Measurements from ENCODE around the gene CBFA2T3.

DNA sequence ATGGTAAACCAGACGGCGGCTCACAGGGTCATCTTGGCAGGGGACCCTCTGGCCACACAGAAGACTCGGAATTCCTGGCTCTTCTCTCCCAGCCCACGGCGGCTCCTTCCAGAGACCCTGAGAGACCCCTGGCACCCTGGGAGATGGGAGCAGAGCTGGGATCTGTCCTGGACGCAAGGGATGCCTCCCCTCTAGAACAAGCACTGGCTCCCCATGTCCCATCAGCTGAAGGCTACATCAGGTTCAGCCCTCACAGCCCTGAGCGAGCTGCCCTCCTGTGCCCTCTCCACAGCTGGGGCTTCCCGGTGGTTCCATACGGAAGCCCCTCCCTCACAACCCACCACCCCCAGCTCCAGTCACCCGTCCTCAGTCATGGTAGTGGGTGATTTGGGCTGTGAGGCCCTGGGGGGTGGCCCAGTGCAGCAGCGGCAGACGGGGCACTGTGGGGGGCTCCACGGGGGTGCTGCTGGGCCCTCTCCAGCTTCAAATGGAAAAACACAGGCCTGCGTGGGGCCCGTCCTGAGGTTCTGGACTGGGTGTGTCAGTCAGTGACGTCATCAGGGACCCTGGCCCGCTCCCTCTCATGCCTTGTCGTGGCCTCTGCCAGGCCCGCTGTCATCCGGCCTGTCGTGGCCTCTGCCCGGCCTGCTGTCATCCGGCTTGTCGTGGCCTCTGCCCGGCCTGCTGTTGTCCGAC, 13.0 kb upstream of the CBFA2T3 start:
- TF ChIP-seq POLR2AphosphoS5 (IDR thresholded peaks at IDR 0.05; ENCODE audit: low read depth, low read length): no peak
- TF ChIP-seq, protein P1, sequence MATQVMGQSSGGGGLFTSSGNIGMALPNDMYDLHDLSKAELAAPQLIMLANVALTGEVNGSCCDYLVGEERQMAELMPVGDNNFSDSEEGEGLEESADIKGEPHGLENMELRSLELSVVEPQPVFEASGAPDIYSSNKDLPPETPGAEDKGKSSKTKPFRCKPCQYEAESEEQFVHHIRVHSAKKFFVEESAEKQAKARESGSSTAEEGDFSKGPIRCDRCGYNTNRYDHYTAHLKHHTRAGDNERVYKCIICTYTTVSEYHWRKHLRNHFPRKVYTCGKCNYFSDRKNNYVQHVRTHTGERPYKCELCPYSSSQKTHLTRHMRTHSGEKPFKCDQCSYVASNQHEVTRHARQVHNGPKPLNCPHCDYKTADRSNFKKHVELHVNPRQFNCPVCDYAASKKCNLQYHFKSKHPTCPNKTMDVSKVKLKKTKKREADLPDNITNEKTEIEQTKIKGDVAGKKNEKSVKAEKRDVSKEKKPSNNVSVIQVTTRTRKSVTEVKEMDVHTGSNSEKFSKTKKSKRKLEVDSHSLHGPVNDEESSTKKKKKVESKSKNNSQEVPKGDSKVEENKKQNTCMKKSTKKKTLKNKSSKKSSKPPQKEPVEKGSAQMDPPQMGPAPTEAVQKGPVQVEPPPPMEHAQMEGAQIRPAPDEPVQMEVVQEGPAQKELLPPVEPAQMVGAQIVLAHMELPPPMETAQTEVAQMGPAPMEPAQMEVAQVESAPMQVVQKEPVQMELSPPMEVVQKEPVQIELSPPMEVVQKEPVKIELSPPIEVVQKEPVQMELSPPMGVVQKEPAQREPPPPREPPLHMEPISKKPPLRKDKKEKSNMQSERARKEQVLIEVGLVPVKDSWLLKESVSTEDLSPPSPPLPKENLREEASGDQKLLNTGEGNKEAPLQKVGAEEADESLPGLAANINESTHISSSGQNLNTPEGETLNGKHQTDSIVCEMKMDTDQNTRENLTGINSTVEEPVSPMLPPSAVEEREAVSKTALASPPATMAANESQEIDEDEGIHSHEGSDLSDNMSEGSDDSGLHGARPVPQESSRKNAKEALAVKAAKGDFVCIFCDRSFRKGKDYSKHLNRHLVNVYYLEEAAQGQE (IDR thresholded peaks at IDR 0.05; ENCODE audit: insufficient read depth in 1 of 2, low read depth in 2 of 2, low read length in 2 of 2): no peak
